Mononuclear cell (primary cell): ENCODE results near the gene DIS3L2. TPM values are rescaled to one million over a fixed set of nuclear protein-coding genes. Genes with fewer than 3 reads are reported as not detected.
"Not testable (repeated sequence)": the region's sequence is repeated elsewhere in the genome, so short reads cannot be mapped to it uniquely, and the experiment has no call there.

ENCODE experiments used
- H3K27me3 ChIP-seq: 2 replicates; pipeline ENCODE4 v1.6.0; 2011; ENCODE audit warnings: low read length, control low read depth; ENCODE audit not compliant: insufficient read depth
- H3K4me1 ChIP-seq: 2 replicates; pipeline ENCODE4 v1.5.1; 2011; ENCODE audit warnings: mild to moderate bottlenecking, low read length, control low read depth; ENCODE audit not compliant: insufficient read depth
- H3K4me3 ChIP-seq: 2 replicates; pipeline ENCODE4 v1.5.1; 2011; ENCODE audit warnings: mild to moderate bottlenecking, low read length, moderate library complexity
- H3K9me3 ChIP-seq: 2 replicates; pipeline ENCODE4 v1.5.1; 2011; ENCODE audit warnings: low read depth, mild to moderate bottlenecking, control low read depth, low read length
- total RNA-seq: library from RNA; depleted of rRNA; stranded (reverse); fragments of >200 nt; gene quantifications from one replicate; pipeline ENCODE4 v1.2.3, GENCODE V29; 2012

DIS3L2 gene
- total RNA-seq, 1 donor, result 26.8 TPM

DNA sequence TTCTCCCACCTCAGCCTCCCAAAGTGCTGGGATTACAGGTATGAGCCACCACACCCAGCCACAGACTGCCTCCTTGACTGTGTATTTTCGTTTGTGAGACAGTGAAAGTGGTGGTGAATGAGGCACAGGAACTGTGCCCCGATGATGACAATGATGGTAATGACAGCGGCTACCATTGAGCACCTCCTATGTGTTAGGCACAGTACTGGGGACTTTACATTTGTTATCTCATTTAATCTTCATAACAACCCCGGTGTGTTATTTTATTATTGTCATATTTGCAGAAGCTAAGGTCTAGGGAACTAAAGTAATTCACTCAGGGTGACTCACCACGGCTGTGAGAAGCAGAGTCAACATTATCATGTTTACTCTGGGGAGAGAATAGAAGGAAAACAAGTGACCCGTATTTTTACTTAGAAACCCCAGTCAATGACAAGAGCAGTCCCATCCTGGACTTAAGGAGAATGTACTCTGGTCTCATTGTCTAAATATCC, 339.4 kb downstream of the DIS3L2 start:
- no peaks in the 10 kb centered on the region for H3K9me3 ChIP-seq
- H3K4me1 ChIP-seq, result peaks cover 14% of the 10 kb centered on the region
- H3K27me3 ChIP-seq, result no peaks in the 10 kb centered on the region
- no peak overlapping the region for H3K4me3 ChIP-seq

DNA sequence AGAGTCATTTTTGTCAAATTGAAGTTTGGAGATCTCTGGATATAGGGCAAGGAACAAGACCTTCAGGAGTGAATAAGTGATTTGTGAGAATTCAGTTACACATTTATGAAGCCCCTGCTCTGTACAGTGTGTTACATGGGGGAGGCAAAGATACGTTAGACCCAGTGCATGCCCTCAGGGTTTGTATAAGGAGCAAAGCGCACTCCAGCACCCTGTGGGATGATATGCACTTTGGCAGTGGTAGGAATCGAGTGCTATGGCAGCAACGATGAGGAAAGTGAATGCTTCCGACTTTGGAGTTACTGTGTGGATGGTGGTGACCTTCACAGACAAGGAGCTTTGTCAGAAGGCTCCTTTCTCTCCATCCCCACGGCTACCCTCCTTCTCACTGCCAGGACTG, 342.7 kb downstream of the DIS3L2 start:
- Histone ChIP-seq H3K9me3 (no peaks in the 10 kb centered on the region), H3K4me1 (peaks cover 12% of the 10 kb centered on the region), H3K27me3 (no peaks in the 10 kb centered on the region), H3K4me3 (no peak overlapping the region)

DNA sequence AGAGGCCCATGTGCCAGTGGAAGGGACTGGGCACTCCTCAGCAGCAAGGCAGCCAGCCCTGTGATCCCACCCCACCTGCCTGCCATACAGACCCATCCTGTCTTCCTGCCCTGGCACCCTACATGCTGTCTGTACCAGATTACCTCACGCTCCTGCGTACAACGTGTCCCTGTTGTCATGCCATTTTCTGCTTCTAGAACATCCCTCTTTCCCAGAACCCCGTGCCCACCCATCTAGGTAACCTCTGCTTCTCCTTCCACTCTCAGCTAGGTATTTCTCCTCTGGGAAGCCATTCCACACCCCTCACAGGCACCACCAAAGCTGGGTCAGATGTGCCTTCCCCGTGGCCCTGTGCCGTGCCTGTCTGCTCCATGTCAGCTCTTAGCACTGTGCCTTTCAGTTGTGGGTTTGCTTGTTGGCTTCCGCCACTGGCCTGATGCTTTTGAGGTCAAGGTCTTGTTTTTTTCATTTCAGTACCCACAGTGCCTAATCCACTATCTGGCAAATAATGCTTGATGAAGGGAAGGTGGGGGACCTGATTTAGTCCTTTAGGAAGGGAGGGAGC, 345.3 kb downstream of the DIS3L2 start:
- Histone ChIP-seq H3K4me3 (no peak overlapping the region), H3K9me3 (no peaks in the 10 kb centered on the region), H3K27me3 (no peaks in the 10 kb centered on the region), H3K4me1 (peaks cover 28% of the 10 kb centered on the region)

DNA sequence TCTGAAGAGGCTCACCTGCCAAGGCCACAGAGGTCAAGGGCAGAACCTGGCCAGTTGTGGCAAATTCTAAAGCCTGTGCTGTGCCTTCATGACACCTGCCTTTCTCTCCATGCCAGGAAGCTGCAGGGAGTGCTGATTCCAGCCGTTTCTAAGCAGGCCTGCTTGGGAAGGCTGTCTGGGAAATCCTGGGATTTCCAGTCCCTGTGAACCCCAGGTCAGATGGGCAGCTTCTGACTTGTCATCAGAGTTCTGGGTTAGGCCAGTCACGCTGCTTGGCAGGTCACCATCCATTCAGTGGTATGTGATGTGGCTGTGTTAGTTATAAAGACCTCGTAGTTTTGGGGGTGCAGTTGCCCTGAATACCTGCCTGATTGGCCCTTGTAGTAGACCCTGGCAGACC, 346.3 kb downstream of the DIS3L2 start:
- no peaks in the 10 kb centered on the region for H3K9me3 ChIP-seq

DNA sequence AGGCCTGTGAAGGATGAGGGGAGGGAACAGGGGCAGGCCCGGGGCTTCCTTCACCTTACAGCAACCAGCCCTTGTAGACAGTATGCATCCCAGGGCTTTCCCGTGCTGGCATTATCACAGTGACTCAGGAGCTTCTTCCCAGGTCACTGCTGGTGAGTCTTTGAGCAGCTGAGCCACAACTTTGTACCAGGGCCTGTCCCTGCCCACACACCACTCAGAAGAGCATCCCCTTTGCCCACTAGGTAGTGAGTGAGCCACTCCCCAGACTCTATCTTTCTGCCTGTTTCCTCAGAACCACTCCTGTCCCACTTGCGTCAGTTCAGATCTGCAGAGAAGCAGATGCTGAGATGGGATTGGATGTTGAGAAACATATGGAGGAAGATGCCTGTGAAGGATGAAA, 347.5 kb downstream of the DIS3L2 start:
- no peaks in the 10 kb centered on the region for H3K9me3 ChIP-seq
- no peak overlapping the region for H3K4me3 ChIP-seq
- no peaks in the 10 kb centered on the region for H3K27me3 ChIP-seq
- peaks cover 34% of the 10 kb centered on the region for H3K4me1 ChIP-seq

More for the DNA sequence above, 346.3 kb downstream of the DIS3L2 start:
- Histone ChIP-seq H3K4me3 (no peak overlapping the region), H3K4me1 (peaks cover 28% of the 10 kb centered on the region), H3K27me3 (no peaks in the 10 kb centered on the region)

DNA sequence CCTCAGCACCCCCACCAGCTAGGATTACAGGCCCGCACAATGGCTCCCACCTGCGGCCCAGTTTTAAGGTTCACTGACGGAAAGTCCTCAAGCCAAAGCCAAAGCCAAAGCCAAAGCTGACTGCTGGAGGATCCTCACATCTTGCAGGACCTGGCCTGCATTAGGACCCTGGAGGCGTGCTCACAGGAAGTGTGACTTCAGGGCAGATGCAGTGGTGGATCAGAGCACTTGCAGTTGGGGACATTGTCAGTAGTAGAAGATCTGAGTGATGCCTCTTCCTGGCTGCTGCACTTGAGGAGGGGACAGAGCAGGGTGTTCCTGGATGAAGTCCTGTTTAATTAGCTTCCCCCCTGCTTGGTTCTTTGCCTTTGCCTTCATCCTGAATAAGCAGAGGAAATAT, 348.1 kb downstream of the DIS3L2 start:
- no peaks in the 10 kb centered on the region for H3K27me3 ChIP-seq
- H3K9me3 ChIP-seq, result no peaks in the 10 kb centered on the region
- no peak overlapping the region for H3K4me3 ChIP-seq
- H3K4me1 ChIP-seq, result peaks cover 40% of the 10 kb centered on the region

DNA sequence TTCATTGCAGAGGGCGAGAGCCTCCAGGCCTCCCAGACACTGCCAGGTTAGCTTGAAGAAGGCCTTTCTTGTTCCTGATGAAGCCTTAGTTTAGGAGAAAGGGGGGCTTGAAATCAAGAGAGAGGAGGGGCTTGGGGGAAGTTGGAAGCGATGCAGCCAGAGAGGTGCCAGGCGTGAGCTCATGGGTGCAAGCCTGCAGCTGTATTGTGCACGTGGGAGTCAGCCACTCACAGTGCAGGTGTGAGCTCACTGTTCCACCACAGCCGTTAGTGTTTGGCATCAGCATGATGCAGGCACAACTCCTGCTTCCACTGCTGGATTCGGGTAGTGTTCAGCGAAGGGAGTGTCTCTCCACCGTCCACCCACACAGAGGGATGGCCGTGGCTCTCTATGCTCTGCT, 348.6 kb downstream of the DIS3L2 start:
- Histone ChIP-seq H3K4me1 (peaks cover 45% of the 10 kb centered on the region), H3K27me3 (no peaks in the 10 kb centered on the region), H3K4me3 (no peak overlapping the region), H3K9me3 (no peaks in the 10 kb centered on the region)

DNA sequence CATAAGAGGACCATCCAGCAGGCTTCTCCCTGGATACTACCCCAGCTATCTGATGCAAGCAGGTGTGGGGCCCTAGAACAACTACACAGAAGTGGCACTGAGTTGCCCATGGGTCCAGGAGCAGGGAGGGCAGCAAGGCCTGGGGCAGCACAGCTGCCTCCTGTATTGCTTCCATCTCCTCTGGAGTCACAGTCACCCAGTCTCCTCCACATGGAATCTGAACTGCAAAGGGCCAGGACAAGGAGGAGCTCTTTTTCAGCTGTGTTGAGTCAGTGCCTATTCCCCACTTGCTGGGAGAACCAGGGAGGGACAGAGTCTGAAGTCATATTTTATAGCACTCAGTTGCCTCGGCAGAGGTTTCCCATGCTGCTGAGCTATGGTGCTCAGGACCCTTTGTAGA, 349.2 kb downstream of the DIS3L2 start:
- H3K4me1 ChIP-seq, result peaks cover 51% of the 10 kb centered on the region
- H3K4me3 ChIP-seq, result no peak overlapping the region
- no peaks in the 10 kb centered on the region for H3K27me3 ChIP-seq

DNA sequence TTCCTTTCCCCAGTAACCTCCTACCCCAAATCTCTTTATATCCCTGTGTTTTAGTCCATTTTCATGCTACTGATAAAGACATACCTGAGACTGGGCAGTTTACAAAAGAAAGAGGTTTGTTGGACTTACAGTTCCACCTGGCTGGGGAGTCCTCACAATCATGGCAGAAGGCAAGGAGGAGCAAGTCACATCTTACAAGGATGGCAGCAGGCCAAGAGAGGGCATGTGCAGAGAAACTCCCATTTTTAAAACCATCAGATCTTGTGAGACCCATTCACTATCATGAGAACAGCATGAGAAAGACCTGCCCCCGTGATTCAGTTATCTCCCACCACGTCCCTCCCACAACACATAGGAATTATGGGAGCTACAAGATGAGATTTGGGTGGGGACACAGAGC, 352.1 kb downstream of the DIS3L2 start:
- H3K9me3 ChIP-seq, H3K4me3 ChIP-seq, H3K27me3 ChIP-seq: not testable (repeated sequence)
- H3K4me1 ChIP-seq, result peaks cover 76% of the 10 kb centered on the region

More for the DNA sequence above, 349.2 kb downstream of the DIS3L2 start:
- H3K9me3 ChIP-seq, result no peaks in the 10 kb centered on the region

DNA sequence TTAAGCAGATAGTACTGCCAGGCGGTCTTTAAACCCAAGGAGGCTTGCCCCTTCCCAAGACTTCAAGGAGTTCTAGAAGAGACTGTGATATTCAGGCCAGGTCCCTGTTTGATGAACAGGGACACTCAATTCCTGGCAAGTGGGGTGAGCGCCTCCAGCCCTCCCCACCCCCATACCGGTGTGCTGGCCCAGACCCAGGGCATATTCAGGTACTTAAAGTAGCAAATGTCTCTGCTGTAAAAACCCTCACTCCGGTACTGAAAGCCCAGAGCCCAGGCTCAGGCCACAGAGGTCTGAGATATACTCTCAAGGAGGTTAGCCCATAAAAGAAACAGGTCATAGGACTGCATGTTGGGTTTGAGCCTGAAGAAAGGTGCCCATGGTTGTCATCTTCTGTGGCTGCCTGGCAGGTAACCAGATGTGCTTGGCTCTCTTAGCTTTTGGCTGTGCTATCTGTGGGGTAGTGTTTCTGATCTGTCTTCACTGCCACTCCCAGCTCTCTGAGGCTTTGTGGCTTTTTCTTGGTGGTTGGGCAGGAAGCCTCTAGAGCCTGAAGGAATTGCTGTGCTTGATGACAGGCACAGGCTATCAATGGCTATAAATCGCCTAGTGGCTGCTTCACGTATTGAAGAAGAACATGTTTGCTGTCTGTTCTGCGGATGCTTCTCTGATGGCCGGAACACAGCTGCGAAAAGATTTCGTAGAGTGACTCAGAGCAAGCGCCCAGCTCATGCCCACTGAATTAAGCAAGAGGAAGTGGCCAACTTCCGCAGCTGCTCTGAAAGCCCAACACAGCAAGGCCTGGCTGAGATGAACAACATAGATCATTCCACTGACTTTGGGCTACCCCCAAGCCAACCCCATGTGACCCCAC, 353.8 kb downstream of the DIS3L2 start:
- H3K9me3 ChIP-seq, result no peaks in the 10 kb centered on the region
- no peak overlapping the region for H3K4me3 ChIP-seq
- H3K4me1 ChIP-seq, result peaks cover 76% of the 10 kb centered on the region
- H3K27me3 ChIP-seq, result no peaks in the 10 kb centered on the region

DNA sequence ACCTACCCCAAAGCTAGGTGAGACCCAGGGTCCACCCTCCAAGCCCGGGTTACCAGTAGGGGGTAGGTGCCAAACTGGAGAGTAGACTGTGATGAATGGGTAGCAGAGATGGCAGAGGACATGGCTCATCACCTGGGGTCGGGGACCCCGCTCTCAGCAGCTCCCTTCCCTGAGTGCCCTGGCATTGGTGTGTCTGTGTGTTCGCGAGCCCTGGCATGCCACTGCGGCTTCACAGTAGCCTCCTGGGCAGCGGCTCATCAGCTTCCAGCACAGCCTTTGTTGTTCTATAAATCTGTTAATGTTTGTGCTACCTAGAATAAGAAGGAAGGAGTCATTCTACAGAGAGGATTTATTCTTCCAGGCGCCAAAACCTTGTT, 354.4 kb downstream of the DIS3L2 start:
- Histone ChIP-seq H3K9me3 (no peaks in the 10 kb centered on the region), H3K4me1 (peaks cover 76% of the 10 kb centered on the region), H3K27me3 (no peaks in the 10 kb centered on the region), H3K4me3 (no peak overlapping the region)

DNA sequence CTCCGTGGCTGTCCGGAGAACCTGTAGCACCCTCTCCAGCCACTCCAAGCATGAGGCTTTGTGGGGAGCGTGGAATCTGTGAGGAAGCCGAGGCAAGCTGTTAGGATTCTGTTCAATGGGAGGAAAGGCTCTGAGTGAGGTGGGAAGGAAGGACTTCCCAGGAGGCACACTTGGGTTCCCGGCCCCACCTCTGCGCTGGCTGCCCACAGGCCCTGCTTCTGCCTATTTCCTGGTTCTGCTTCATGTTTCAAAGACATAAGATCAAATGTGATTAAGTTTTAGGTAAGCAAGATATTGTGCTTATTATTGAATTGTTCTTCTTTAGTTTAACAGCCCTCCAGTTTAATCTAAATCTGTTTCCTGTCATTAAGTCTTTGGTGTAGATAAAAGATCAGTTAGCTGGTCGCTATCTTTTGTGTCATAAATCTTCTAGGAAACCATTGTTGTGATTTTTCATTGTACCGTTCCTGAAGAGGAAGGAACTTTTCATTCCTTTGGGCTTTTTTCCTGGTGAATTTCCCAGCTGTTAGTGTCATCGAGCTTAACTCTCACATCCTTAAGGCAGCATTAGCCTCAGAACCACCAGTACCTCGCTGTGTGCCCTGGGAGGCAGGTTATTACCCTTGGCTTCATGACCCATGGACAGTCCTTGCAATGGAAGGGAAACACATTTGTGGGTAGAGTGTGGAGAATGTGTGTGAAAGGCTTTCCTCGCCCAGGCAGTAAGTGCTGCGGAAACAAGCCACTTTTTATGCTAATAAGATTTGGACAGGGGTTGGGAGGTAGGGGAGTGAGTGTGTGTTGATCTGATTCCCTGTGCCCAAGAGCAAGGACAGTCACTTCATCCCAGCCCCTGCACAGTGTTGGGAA, 355.2 kb downstream of the DIS3L2 start:
- Histone ChIP-seq H3K9me3 (no peaks in the 10 kb centered on the region), H3K4me3 (no peak overlapping the region), H3K4me1 (peaks cover 80% of the 10 kb centered on the region), H3K27me3 (no peaks in the 10 kb centered on the region)

DNA sequence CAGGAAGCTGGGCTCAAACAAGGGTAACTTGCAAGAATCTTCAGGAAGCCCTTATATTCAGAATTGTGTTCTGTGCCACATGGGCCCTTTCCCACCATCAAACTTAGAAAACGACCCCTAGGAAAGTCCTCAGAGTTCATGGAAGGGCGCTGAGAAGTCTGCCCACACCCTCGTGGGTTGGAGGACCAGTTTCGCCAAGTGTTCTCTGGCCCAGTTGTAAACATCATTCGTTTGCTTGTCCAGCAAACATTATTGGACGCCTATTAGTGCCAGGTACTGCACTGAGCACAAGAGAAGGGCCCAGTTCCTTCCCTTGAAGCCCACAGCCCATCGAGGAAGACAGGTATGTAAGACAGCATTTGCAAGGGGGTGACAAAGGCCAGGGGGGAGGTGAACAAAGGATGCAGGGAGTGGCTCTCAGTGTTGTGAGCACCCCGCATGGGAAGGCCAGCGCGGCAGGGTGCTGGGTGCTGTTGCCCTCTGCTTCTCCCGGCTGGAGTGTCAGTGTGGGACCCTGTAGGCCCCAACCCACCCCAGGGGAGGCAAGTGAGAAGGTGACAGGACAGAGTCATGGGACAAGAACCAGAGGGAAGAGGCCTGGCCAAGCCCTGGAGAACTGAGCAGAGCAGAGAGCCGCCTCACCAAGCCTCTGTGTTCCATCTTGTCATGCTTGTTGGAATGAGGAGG, 356.8 kb downstream of the DIS3L2 start:
- Histone ChIP-seq H3K9me3 (no peaks in the 10 kb centered on the region), H3K4me3 (no peak overlapping the region), H3K4me1 (peaks cover 94% of the 10 kb centered on the region), H3K27me3 (no peaks in the 10 kb centered on the region)

DNA sequence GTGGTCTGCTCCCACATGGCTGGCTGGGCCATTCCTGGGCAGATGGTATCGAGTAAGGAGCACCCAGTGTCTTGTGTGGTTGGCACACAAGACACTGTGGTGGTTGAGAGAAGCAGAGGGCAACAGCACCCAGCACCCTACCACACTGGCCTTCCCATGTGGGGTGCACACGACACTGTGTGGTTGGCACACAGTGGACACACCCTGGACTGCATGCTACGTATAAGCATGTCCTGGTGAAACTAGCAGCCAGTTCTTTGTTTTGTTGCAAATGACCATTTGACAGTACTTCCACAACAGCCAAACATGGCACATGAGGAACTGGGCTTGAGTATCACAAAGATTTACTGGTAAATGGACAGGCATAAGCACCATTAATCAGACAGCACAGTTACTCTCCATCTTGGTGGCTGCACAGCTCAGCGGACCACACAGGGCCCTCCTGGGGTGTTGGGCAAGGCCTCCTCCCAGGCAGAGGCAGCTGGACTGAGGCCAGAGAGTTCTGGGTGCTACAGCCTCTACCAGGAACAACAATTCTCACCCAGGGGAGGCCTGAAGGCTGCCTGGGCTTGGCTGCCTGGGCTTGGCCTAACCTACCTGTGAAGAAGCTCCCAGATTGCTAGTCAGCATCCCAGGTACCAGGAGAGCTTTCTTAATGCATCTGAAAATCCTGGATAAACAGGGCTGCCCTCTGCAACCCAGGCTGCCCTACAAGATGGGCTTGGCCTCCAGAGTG, 357.7 kb downstream of the DIS3L2 start:
- Histone ChIP-seq H3K4me1 (peaks cover 87% of the 10 kb centered on the region), H3K4me3 (no peak overlapping the region), H3K27me3 (no peaks in the 10 kb centered on the region), H3K9me3 (no peaks in the 10 kb centered on the region)
